Rectal smooth muscle tissue (tissue), 1 donor: ENCODE measurements around the gene TYK2.
A peak's percentile ranks its signal among the peaks of the same experiment; 100 is the strongest.

Source experiments
- H3K27ac ChIP-seq: one replicate; pipeline ENCODE4 v1.7.0; 2013; ENCODE audit warnings: low read depth, low read length, inconsistent platforms
- H3K27me3 ChIP-seq: one replicate; pipeline ENCODE4 v1.7.0; 2013; ENCODE audit warnings: low read length; ENCODE audit not compliant: control insufficient read depth, insufficient read depth
- H3K36me3 ChIP-seq: one replicate; pipeline ENCODE4 v1.7.0; 2013; ENCODE audit warnings: low read length; ENCODE audit not compliant: control insufficient read depth, insufficient read depth
- H3K4me1 ChIP-seq: one replicate; pipeline ENCODE4 v1.7.0; 2013; ENCODE audit warnings: low read length; ENCODE audit not compliant: control insufficient read depth, insufficient read depth
- H3K4me3 ChIP-seq: one replicate; pipeline ENCODE4 v1.7.0; 2013; ENCODE audit warnings: low read length
- H3K9ac ChIP-seq: one replicate; pipeline ENCODE4 v1.7.0; 2013; ENCODE audit warnings: low read length

TYK2 gene

GRCh38 chr19:10320602-10321416 lies 59.6 kb downstream of the TYK2 start:
- no peak overlapping the region for H3K4me3 ChIP-seq
- H3K27me3 ChIP-seq = no peaks in the 10 kb centered on the region
- no peak overlapping the region for H3K9ac ChIP-seq
- H3K27ac ChIP-seq = no peak overlapping the region
- H3K4me1 ChIP-seq = no peaks in the 10 kb centered on the region
- peaks cover 35% of the 10 kb centered on the region for H3K36me3 ChIP-seq

GRCh38 chr19:10318807-10319682 lies 61.3 kb downstream of the TYK2 start:
- H3K27me3 ChIP-seq = no peaks in the 10 kb centered on the region
- peaks cover 37% of the 10 kb centered on the region for H3K36me3 ChIP-seq
- no peaks in the 10 kb centered on the region for H3K4me1 ChIP-seq
- no peak overlapping the region for H3K4me3 ChIP-seq
- H3K9ac ChIP-seq = no peak overlapping the region
- H3K27ac ChIP-seq = no peak overlapping the region

- no peak overlapping the region for H3K9ac ChIP-seq
- H3K36me3 ChIP-seq = peaks cover 33% of the 10 kb centered on the region
- H3K27me3 ChIP-seq = no peaks in the 10 kb centered on the region
- H3K27ac ChIP-seq = no peak overlapping the region
- H3K4me1 ChIP-seq = no peaks in the 10 kb centered on the region
- no peak overlapping the region for H3K4me3 ChIP-seq
These were observed 62.4 kb downstream of the TYK2 start for GRCh38 chr19:10317857-10318462.

- Histone ChIP-seq H3K4me1 (no peaks in the 10 kb centered on the region), H3K27me3 (no peaks in the 10 kb centered on the region), H3K27ac (no peak overlapping the region), H3K4me3 (no peak overlapping the region), H3K9ac (no peak overlapping the region), H3K36me3 (peaks cover 29% of the 10 kb centered on the region)
These were observed 63.1 kb downstream of the TYK2 start for GRCh38 chr19:10317045-10317856.

- Histone ChIP-seq H3K4me3 (no peak overlapping the region), H3K27ac (no peak overlapping the region), H3K9ac (no peak overlapping the region)
These were observed 63.9 kb downstream of the TYK2 start for GRCh38 chr19:10316229-10317044.

GRCh38 chr19:10315335-10316214 lies 64.8 kb downstream of the TYK2 start, which contains the start of gene FDX2:
TSS of gene FDX2 (minus strand) at chr19:10316015. CDS start at chr19:10315996, 19 bp downstream.
- no peaks in the 10 kb centered on the region for H3K27me3 ChIP-seq
- H3K4me1 ChIP-seq = no peaks in the 10 kb centered on the region
- H3K36me3 ChIP-seq = peaks cover 20% of the 10 kb centered on the region
- peak within 1 kb of the TSS; percentile 45 for H3K27ac ChIP-seq
- H3K9ac ChIP-seq = peak within 1 kb of the TSS; percentile 77
- H3K4me3 ChIP-seq = peak within 1 kb of the TSS; percentile 90

More at GRCh38 chr19:10316229-10317044, 63.9 kb downstream of the TYK2 start:
- no peaks in the 10 kb centered on the region for H3K4me1 ChIP-seq
- peaks cover 24% of the 10 kb centered on the region for H3K36me3 ChIP-seq
- H3K27me3 ChIP-seq = no peaks in the 10 kb centered on the region

GRCh38 chr19:10309423-10309822 lies 70.9 kb downstream of the TYK2 start, which contains the start of gene ZGLP1:
TSS of gene ZGLP1 (minus strand) at chr19:10309815.
- Histone ChIP-seq H3K4me1 (no peaks in the 10 kb centered on the region), H3K4me3 (no peak within 1 kb of the TSS), H3K36me3 (peaks cover 2% of the 10 kb centered on the region), H3K27me3 (no peaks in the 10 kb centered on the region), H3K9ac (no peak within 1 kb of the TSS), H3K27ac (no peak within 1 kb of the TSS)

GRCh38 chr19:10306327-10306726 lies 74.0 kb downstream of the TYK2 start:
- Histone ChIP-seq H3K27ac (no peak overlapping the region), H3K4me3 (no peak overlapping the region), H3K27me3 (no peaks in the 10 kb centered on the region), H3K4me1 (no peaks in the 10 kb centered on the region), H3K36me3 (no peaks in the 10 kb centered on the region), H3K9ac (no peak overlapping the region)

- Histone ChIP-seq H3K4me3 (no peak overlapping the region), H3K27me3 (no peaks in the 10 kb centered on the region), H3K27ac (no peak overlapping the region), H3K9ac (no peak overlapping the region), H3K36me3 (no peaks in the 10 kb centered on the region), H3K4me1 (no peaks in the 10 kb centered on the region)
These were observed 75.1 kb downstream of the TYK2 start for GRCh38 chr19:10305139-10305806.
